H1 (cell line): ENCODE results near the gene GRIA1. TPM values are rescaled to one million over a fixed set of nuclear protein-coding genes. Genes with fewer than 3 reads are reported as not detected.

Experiments
- CTCF ChIA-PET: fragments of 300-600 bp; sonication (Branson Sonifier 250); formaldehyde crosslinking; loops from one replicate; lab custom pipeline; 2021; ENCODE audit not compliant: partially characterized antibody; lab: Charles Lee
- POLR2A ChIA-PET: fragments of 300-600 bp; sonication (Branson Sonifier 250); formaldehyde crosslinking; loops from one replicate; lab custom pipeline; 2021; ENCODE audit warnings: inconsistent platforms; ENCODE audit not compliant: partially characterized antibody; lab: Charles Lee
- DNase-seq, 2 experiments: peaks; one replicate each; pipeline versions ENCODE4 v3.0.0 to v3.0.0-alpha.2; 2010 to 2022; ENCODE audit warnings: low spot score in 2 of 2, low read depth in 1 of 2, mixed read lengths in 1 of 2
- FAIRE-seq: peaks from 2 replicates; lab custom pipeline; 2011; peaks lifted over from hg19 to GRCh38; lab: Jason Lieb, UNC
- H2AFZ ChIP-seq: 2 replicates; pipeline ENCODE4 v1.8.1; 2012; ENCODE audit warnings: low read length, inconsistent platforms
- H2AK5ac ChIP-seq: 2 replicates; pipeline ENCODE4 v1.6.1; 2013; ENCODE audit warnings: low read depth, low read length
- H2BK120ac ChIP-seq: replicated peaks from 2 replicates; pipeline ENCODE3; 2013; ENCODE audit warnings: low read depth, low read length, inconsistent platforms
- H2BK12ac ChIP-seq: 2 replicates; pipeline ENCODE4 v1.6.1; 2013; ENCODE audit warnings: low read depth, low read length
- H2BK15ac ChIP-seq: 2 replicates; pipeline ENCODE4 v1.6.1; 2013; ENCODE audit warnings: low read length
- H2BK20ac ChIP-seq: 2 replicates; pipeline ENCODE4 v1.6.1; 2013; ENCODE audit warnings: low read length
- H2BK5ac ChIP-seq: 2 replicates; pipeline ENCODE4 v1.6.1; 2013; ENCODE audit warnings: low read depth, low read length
- H3K14ac ChIP-seq: 2 replicates; pipeline ENCODE4 v1.6.1; 2013; ENCODE audit warnings: inconsistent platforms; ENCODE audit not compliant: insufficient read length
- H3K18ac ChIP-seq: 2 replicates; pipeline ENCODE4 v1.6.1; 2013; ENCODE audit warnings: low read length; ENCODE audit errors: extremely low read depth
- H3K23ac ChIP-seq: 2 replicates; pipeline ENCODE4 v1.6.1; 2013; ENCODE audit warnings: inconsistent platforms; ENCODE audit not compliant: insufficient read length
- H3K23me2 ChIP-seq: 2 replicates; pipeline ENCODE4 v1.6.1; 2013; ENCODE audit warnings: low read depth, low read length
- H3K27ac ChIP-seq: 2 replicates; pipeline ENCODE4 v1.6.1; 2011; ENCODE audit warnings: low read depth, low read length, inconsistent platforms
- H3K27me3 ChIP-seq, 4 experiments: replicated peaks in 1 of 4; 1 replicate in 1 of 4; 2 replicates in 3 of 4; pipeline versions ENCODE4 v1.6.1 to v1.8.1; 2011 to 2013; ENCODE audit warnings: low read length in 3 of 4, mild to moderate bottlenecking in 3 of 4, inconsistent platforms in 2 of 4, mixed read lengths in 2 of 4, moderate library complexity in 1 of 4; ENCODE audit not compliant: control insufficient read depth in 3 of 4, insufficient read depth in 3 of 4; ENCODE audit errors: extremely low read depth in 1 of 4
- H3K36me3 ChIP-seq, 4 experiments: 2 replicates each; pipeline versions ENCODE4 v1.6.1 to v1.8.1; 2011 to 2013; ENCODE audit warnings: mild to moderate bottlenecking in 4 of 4, low read length in 3 of 4, moderate library complexity in 2 of 4, control low read depth in 1 of 4, inconsistent platforms in 1 of 4; ENCODE audit not compliant: insufficient read depth in 4 of 4, control insufficient read depth in 2 of 4
- H3K4ac ChIP-seq: replicated peaks from 2 replicates; pipeline ENCODE3; 2013; ENCODE audit warnings: low read length, low read depth, mixed read lengths, inconsistent platforms; ENCODE audit not compliant: insufficient read length
- H3K4me1 ChIP-seq, 4 experiments: replicated peaks in 1 of 4; 1 replicate in 1 of 4; 2 replicates in 3 of 4; pipeline versions ENCODE4 v1.6.1 to v1.8.1; 2011 to 2013; ENCODE audit warnings: low read length in 3 of 4, inconsistent platforms in 2 of 4, mixed read lengths in 1 of 4; ENCODE audit not compliant: insufficient read depth in 4 of 4, control insufficient read depth in 3 of 4
- H3K4me2 ChIP-seq, 2 experiments: 2 replicates each; pipeline versions ENCODE4 v1.6.1 to v1.8.1; 2011 to 2013; ENCODE audit warnings: low read depth in 2 of 2, low read length in 2 of 2, control low read depth in 1 of 2, inconsistent platforms in 1 of 2, mild to moderate bottlenecking in 1 of 2; ENCODE audit not compliant: insufficient read depth in 1 of 2
- H3K4me3 ChIP-seq, 4 experiments: fragments of 200-600, 300-600 bp in 1 of 4; sonication (generic), shearing (Covaris generic), sonication (Bioruptor Twin) in 1 of 4; 2 replicates each; pipeline versions ENCODE4 v1.5.1 to v1.8.1; 2011 to 2016; ENCODE audit warnings: low read length in 4 of 4, low read depth in 3 of 4, control low read depth in 2 of 4, inconsistent platforms in 2 of 4, mild to moderate bottlenecking in 2 of 4, mixed read lengths in 1 of 4, moderate library complexity in 1 of 4; ENCODE audit not compliant: insufficient read depth in 2 of 4; ENCODE audit errors: extremely low read depth in 1 of 4
- H3K56ac ChIP-seq: replicated peaks from 2 replicates; pipeline ENCODE3; 2013; ENCODE audit warnings: low read depth, mild to moderate bottlenecking, mixed read lengths, low read length, inconsistent platforms; ENCODE audit not compliant: insufficient read length
- H3K79me1 ChIP-seq: 2 replicates; pipeline ENCODE4 v1.6.1; 2013; ENCODE audit warnings: low read depth, low read length, control low read depth
- H3K79me2 ChIP-seq, 2 experiments: 2 replicates each; pipeline versions ENCODE4 v1.6.1 to v1.8.1; 2012 to 2013; ENCODE audit warnings: low read length in 2 of 2, mild to moderate bottlenecking in 2 of 2, inconsistent platforms in 1 of 2; ENCODE audit not compliant: insufficient read depth in 2 of 2, control insufficient read depth in 1 of 2
- H3K9ac ChIP-seq, 4 experiments: replicated peaks in 1 of 4; 1 replicate in 1 of 4; 2 replicates in 3 of 4; pipeline versions ENCODE4 v1.6.1 to v1.8.1; 2011 to 2013; ENCODE audit warnings: low read depth in 3 of 4, low read length in 3 of 4, control low read depth in 2 of 4, mild to moderate bottlenecking in 2 of 4, moderate library complexity in 2 of 4, inconsistent platforms in 1 of 4; ENCODE audit errors: extremely low read depth in 1 of 4
- H3K9me3 ChIP-seq, 2 experiments: 2 replicates each; pipeline versions ENCODE4 v1.6.1 to v1.8.1; 2012 to 2013; ENCODE audit warnings: mild to moderate bottlenecking in 2 of 2, moderate library complexity in 2 of 2, control low read depth in 1 of 2, inconsistent platforms in 1 of 2, low read depth in 1 of 2, low read length in 1 of 2, mixed read lengths in 1 of 2; ENCODE audit not compliant: insufficient read depth in 2 of 2
- H4K20me1 ChIP-seq, 2 experiments: replicated peaks in 1 of 2; 2 replicates each; pipeline versions ENCODE3 to v1.8.1; 2011 to 2013; ENCODE audit warnings: inconsistent platforms in 2 of 2, low read length in 2 of 2, mild to moderate bottlenecking in 1 of 2; ENCODE audit not compliant: insufficient read depth in 2 of 2, control insufficient read depth in 1 of 2
- H4K5ac ChIP-seq: 2 replicates; pipeline ENCODE4 v1.6.1; 2013; ENCODE audit warnings: low read length, low read depth, mixed read lengths, inconsistent platforms; ENCODE audit not compliant: insufficient read length
- H4K8ac ChIP-seq: 2 replicates; pipeline ENCODE4 v1.8.0; 2013; ENCODE audit warnings: mild to moderate bottlenecking, moderate library complexity, low read length, inconsistent platforms; ENCODE audit not compliant: insufficient read depth; ENCODE audit errors: extremely low read depth
- H4K91ac ChIP-seq: replicated peaks from 2 replicates; pipeline ENCODE3; 2013; ENCODE audit warnings: low read length, mixed read lengths, inconsistent platforms; ENCODE audit not compliant: insufficient read length
- CHD1 ChIP-seq: IDR thresholded peaks from 2 replicates; pipeline ENCODE4 v1.6.1; 2012; ENCODE audit warnings: low read depth, low read length, improper control_type of control experiment
- KDM4A ChIP-seq: IDR thresholded peaks from one replicate; pipeline ENCODE4 v1.7.1; 2012; ENCODE audit warnings: low read depth, mild to moderate bottlenecking, moderate library complexity, low read length, inconsistent platforms; ENCODE audit not compliant: severe bottlenecking
- NRF1 ChIP-seq: IDR thresholded peaks from 2 replicates; pipeline ENCODE4 v1.6.1; 2011; ENCODE audit warnings: mild to moderate bottlenecking, low read depth, low read length, improper control_type of control experiment
- RAD21 ChIP-seq, 2 experiments: IDR thresholded peaks in 1 of 2; conservative IDR thresholded peaks in 1 of 2; 2 replicates each; pipeline ENCODE4 v1.6.1; 2011; ENCODE audit warnings: low read depth in 2 of 2, low read length in 2 of 2, improper control_type of control experiment in 1 of 2, inconsistent platforms in 1 of 2, mild to moderate bottlenecking in 1 of 2, moderate library complexity in 1 of 2
- RNF2 ChIP-seq: fragments of 200-900, 300-1000 bp; sonication (generic); IDR thresholded peaks from 2 replicates; pipeline ENCODE4 v1.7.1; 2016; ENCODE audit warnings: borderline replicate concordance, low read depth, mild to moderate bottlenecking, antibody characterized with exemption, low read length; ENCODE audit not compliant: poor library complexity, severe bottlenecking; ENCODE audit errors: missing control alignments
- SIRT6 ChIP-seq: IDR thresholded peaks from one replicate; pipeline ENCODE4 v1.7.1; 2012; ENCODE audit warnings: low read length, inconsistent platforms
- SIX5 ChIP-seq: IDR thresholded peaks from 2 replicates; pipeline ENCODE4 v1.6.1; 2011; ENCODE audit warnings: mild to moderate bottlenecking, low read depth, low read length
- SP4 ChIP-seq: IDR thresholded peaks from 2 replicates; pipeline ENCODE4 v1.6.1; 2012; ENCODE audit warnings: low read length, inconsistent platforms
- TBP ChIP-seq: IDR thresholded peaks from 2 replicates; pipeline ENCODE4 v1.6.1; 2011; ENCODE audit warnings: low read depth, low read length, improper control_type of control experiment
- TEAD4 ChIP-seq: IDR thresholded peaks from 2 replicates; pipeline ENCODE4 v1.6.1; 2012; ENCODE audit warnings: low read depth, low read length, inconsistent platforms, mixed read lengths
- WGBS, 2 experiments: shearing (Covaris generic) in 1 of 2; methylation state at CpG; one replicate each; pipeline versions ENCODE4 v1.1.6 to v1.1.7; 2013 to 2015; ENCODE audit warnings: low lambda C conversion rate in 2 of 2, mixed read lengths in 2 of 2, inconsistent platforms in 1 of 2, low coverage in 1 of 2, missing lambda C conversion rate in 1 of 2; ENCODE audit not compliant: insufficient replicate concordance in 2 of 2, insufficient coverage in 1 of 2, insufficient read length in 1 of 2; ENCODE audit errors: extremely low coverage in 1 of 2, missing lambda C conversion rate in 1 of 2; 5-methylcytosine and 5-hydroxymethylcytosine counted together
- polyA plus RNA-seq, 7 experiments: library from polyadenylated mRNA; depleted of rRNA in 3 of 7; stranded (reverse) in 5 of 7; unstranded in 2 of 7; fragments of >200 nt in 5 of 7; fragments of 200-250 nt in 2 of 7; gene quantifications; 1 replicate in 5 of 7; 2 replicates in 1 of 7; 4 replicates in 1 of 7; pipeline versions ENCODE4 v1.2.1 to v1.2.3, GENCODE V29; 2011 to 2013; ENCODE audit warnings: missing spikeins in 2 of 7, mixed read lengths in 2 of 7
- total RNA-seq: library from RNA; stranded (reverse); fragmentation: NEBNext Ultra II Directional; extraction: Animal tissue kit (Norgen Biotek cat#: 25700); gene quantifications from 2 replicates; pipeline ENCODE4 v1.2.1, GENCODE V29; 2021
- TF ChIP-seq, protein P1 (sequence below), 3 experiments: IDR thresholded peaks; 1 replicate in 2 of 3; 2 replicates in 1 of 3; pipeline versions ENCODE4 v1.5.1 to v1.6.1; 2011; ENCODE audit warnings: low read length in 3 of 3, mild to moderate bottlenecking in 3 of 3, inconsistent platforms in 2 of 3, low read depth in 1 of 3, moderate library complexity in 1 of 3; ENCODE audit not compliant: insufficient read depth in 1 of 3; ENCODE audit errors: control extremely low read depth in 1 of 3

Gene GRIA1
- total and polyA plus RNA-seq, 2 of the 8 experiments (the other 6 are each of a cell fraction or from before 2014, with no cell fraction given) = 0.97 to 2.5 TPM

GRCh38 chr5:153456993-153457392 is 33.5 kb upstream of the GRIA1 start:
- no peak overlapping the region for H3K4me3 ChIP-seq
- H3K4me1 ChIP-seq = peaks cover 0 to 3% (median 0%) of the 10 kb centered on the region in 4 experiments; a peak in 1 of 7 replicates
- H3K27me3 ChIP-seq = no peaks in the 10 kb centered on the region
- TF ChIP-seq RAD21 (IDR thresholded peaks at IDR 0.05 in 1 of 2, conservative IDR thresholded peaks at IDR 0.05 in 1 of 2; ENCODE audit: low read depth in 2 of 2, low read length in 2 of 2) = no peak
- TF ChIP-seq SIX5 = no peak
- TF ChIP-seq RNF2 = no peak
- TF ChIP-seq TEAD4 = no peak
- no peak for TF ChIP-seq SIRT6
- TF ChIP-seq, protein P1, sequence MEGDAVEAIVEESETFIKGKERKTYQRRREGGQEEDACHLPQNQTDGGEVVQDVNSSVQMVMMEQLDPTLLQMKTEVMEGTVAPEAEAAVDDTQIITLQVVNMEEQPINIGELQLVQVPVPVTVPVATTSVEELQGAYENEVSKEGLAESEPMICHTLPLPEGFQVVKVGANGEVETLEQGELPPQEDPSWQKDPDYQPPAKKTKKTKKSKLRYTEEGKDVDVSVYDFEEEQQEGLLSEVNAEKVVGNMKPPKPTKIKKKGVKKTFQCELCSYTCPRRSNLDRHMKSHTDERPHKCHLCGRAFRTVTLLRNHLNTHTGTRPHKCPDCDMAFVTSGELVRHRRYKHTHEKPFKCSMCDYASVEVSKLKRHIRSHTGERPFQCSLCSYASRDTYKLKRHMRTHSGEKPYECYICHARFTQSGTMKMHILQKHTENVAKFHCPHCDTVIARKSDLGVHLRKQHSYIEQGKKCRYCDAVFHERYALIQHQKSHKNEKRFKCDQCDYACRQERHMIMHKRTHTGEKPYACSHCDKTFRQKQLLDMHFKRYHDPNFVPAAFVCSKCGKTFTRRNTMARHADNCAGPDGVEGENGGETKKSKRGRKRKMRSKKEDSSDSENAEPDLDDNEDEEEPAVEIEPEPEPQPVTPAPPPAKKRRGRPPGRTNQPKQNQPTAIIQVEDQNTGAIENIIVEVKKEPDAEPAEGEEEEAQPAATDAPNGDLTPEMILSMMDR (IDR thresholded peaks at IDR 0.05; ENCODE audit: control extremely low read depth in 1 of 3, insufficient read depth in 1 of 3, low read depth in 1 of 3, low read length in 3 of 3) = no peak
- TF ChIP-seq SP4 = no peak
- no peak for TF ChIP-seq NRF1
- no peak for TF ChIP-seq TBP
- TF ChIP-seq CHD1 = no peak
- TF ChIP-seq KDM4A = no peak

More at GRCh38 chr5:153456993-153457392, 33.5 kb upstream of the GRIA1 start:
- no peak overlapping the region for H2BK15ac ChIP-seq
- no peak overlapping the region for H2BK20ac ChIP-seq
- FAIRE-seq = no peak
- H3K27ac ChIP-seq = no peak overlapping the region
- H4K91ac ChIP-seq = no peak overlapping the region
- no peak overlapping the region for H2BK120ac ChIP-seq
- DNase-seq = no peak
- H2BK5ac ChIP-seq = no peak overlapping the region
- no peak overlapping the region for H4K8ac ChIP-seq
- no peaks in the 10 kb centered on the region for H3K23me2 ChIP-seq
- ChIA-PET POLR2A (interaction anchor here (0.9 kb wide), 1 partner anchor 658 kb away, joined by 5 read pairs; no protein-coding TSS in a partner anchor), CTCF (no interaction called here)
- no peak overlapping the region for H3K9ac ChIP-seq
- no peak overlapping the region for H2AK5ac ChIP-seq
- H3K18ac ChIP-seq = no peak overlapping the region; the same call in 1 of the 2 replicates
- no peaks in the 10 kb centered on the region for H4K20me1 ChIP-seq
- no peak overlapping the region for H2AFZ ChIP-seq
- H3K4ac ChIP-seq = no peak overlapping the region
- no peaks in the 10 kb centered on the region for H3K79me1 ChIP-seq
- WGBS, 2 experiments = 88% methylated on average over 1 of the region's 1 CpG; no CpG with 5 or more reads in 1 of the 2 experiments
- H3K79me2 ChIP-seq = no peaks in the 10 kb centered on the region
- H2BK12ac ChIP-seq = peak overlapping the region; percentile 12; the same call in 1 of the 2 replicates
- H3K4me2 ChIP-seq = no peak overlapping the region
- H3K36me3 ChIP-seq = no peaks in the 10 kb centered on the region
- H4K5ac ChIP-seq = no peak overlapping the region
- no peak overlapping the region for H3K14ac ChIP-seq
- no peaks in the 10 kb centered on the region for H3K9me3 ChIP-seq
- no peak overlapping the region for H3K23ac ChIP-seq
- H3K56ac ChIP-seq = no peak overlapping the region
